ENCODE measurements around the gene CPEB4.

Gene CPEB4

GRCh38 chr5:173972607-173972924 is 84.4 kb downstream of the CPEB4 start:
- TF ChIP-seq REST (IDR thresholded peaks at IDR 0.05; ENCODE audit: insufficient read depth in 1 of 2, low read depth in 2 of 2, low read length in 2 of 2) = no peak
- no peak for TF ChIP-seq FOXP2 (optimal IDR thresholded peaks at IDR 0.05; ENCODE audit: borderline replicate concordance, extremely low read depth, extremely low read length, insufficient read depth)
- TF ChIP-seq SIN3A (IDR thresholded peaks at IDR 0.05; ENCODE audit: borderline replicate concordance, insufficient read depth, low read length) = no peak
- no peak for TF ChIP-seq TAF1 (IDR thresholded peaks at IDR 0.05; ENCODE audit: borderline replicate concordance, insufficient read depth, low read length)
- TF ChIP-seq POLR2AphosphoS5 (IDR thresholded peaks at IDR 0.05; ENCODE audit: low read depth, low read length) = no peak

GRCh38 chr5:173972925-173973615 is 84.9 kb downstream of the CPEB4 start:
- TF ChIP-seq POLR2AphosphoS5 (IDR thresholded peaks at IDR 0.05; ENCODE audit: low read depth, low read length) (no peak), SIN3A (IDR thresholded peaks at IDR 0.05; ENCODE audit: borderline replicate concordance, insufficient read depth, low read length) (no peak), FOXP2 (optimal IDR thresholded peaks at IDR 0.05; ENCODE audit: borderline replicate concordance, extremely low read depth, extremely low read length, insufficient read depth) (peak; percentile 30), TAF1 (IDR thresholded peaks at IDR 0.05; ENCODE audit: borderline replicate concordance, insufficient read depth, low read length) (no peak), REST (IDR thresholded peaks at IDR 0.05; ENCODE audit: insufficient read depth in 1 of 2, low read depth in 2 of 2, low read length in 2 of 2) (no peak)

- TF ChIP-seq REST (IDR thresholded peaks at IDR 0.05; ENCODE audit: insufficient read depth in 1 of 2, low read depth in 2 of 2, low read length in 2 of 2) (no peak), POLR2AphosphoS5 (IDR thresholded peaks at IDR 0.05; ENCODE audit: low read depth, low read length) (no peak), SIN3A (IDR thresholded peaks at IDR 0.05; ENCODE audit: borderline replicate concordance, insufficient read depth, low read length) (no peak), TAF1 (IDR thresholded peaks at IDR 0.05; ENCODE audit: borderline replicate concordance, insufficient read depth, low read length) (no peak), FOXP2 (optimal IDR thresholded peaks at IDR 0.05; ENCODE audit: borderline replicate concordance, extremely low read depth, extremely low read length, insufficient read depth) (no peak)
Measured at GRCh38 chr5:173973616-173973969, 85.4 kb downstream of the CPEB4 start.

DNA sequence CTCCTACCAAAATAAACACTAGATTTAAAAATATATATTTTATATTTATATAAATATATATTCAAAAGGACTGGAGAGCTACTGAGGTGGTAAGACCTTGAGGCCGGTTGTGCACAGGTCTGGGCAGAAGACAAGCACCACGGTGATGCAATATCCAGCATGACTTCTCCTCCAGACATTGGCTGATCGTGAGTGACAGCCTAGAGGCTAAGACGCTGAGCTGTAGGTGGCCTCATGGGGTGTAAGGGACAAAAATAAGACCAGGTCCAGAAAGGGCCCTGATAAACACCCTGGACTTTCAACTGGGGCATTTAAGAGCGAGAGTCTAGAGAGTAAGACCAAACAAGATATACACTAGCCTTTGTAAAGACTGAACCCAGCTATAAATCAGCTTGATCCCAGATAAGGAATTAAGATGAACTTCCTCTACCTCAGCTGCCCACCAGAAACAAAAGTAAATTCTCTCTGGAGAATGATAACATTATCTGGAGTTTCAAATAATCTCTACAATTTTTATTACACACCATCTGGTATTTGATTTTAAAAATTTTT is 86.6 kb downstream of the CPEB4 start:
- TF ChIP-seq SIN3A (IDR thresholded peaks at IDR 0.05; ENCODE audit: borderline replicate concordance, insufficient read depth, low read length) = no peak
- no peak for TF ChIP-seq FOXP2 (optimal IDR thresholded peaks at IDR 0.05; ENCODE audit: borderline replicate concordance, extremely low read depth, extremely low read length, insufficient read depth)
- TF ChIP-seq TAF1 (IDR thresholded peaks at IDR 0.05; ENCODE audit: borderline replicate concordance, insufficient read depth, low read length) = no peak
- TF ChIP-seq POLR2AphosphoS5 (IDR thresholded peaks at IDR 0.05; ENCODE audit: low read depth, low read length) = no peak
- TF ChIP-seq REST (IDR thresholded peaks at IDR 0.05; ENCODE audit: insufficient read depth in 1 of 2, low read depth in 2 of 2, low read length in 2 of 2) = no peak

Measured in PFSK-1 (cell line).